Spleen (tissue), 11 donors: ENCODE data around the gene YEATS2. TPM values are rescaled to one million over a fixed set of nuclear protein-coding genes. Genes with fewer than 3 reads are reported as not detected.
"Not testable (repeated sequence)": the region's sequence is repeated elsewhere in the genome, so short reads cannot be mapped to it uniquely, and the experiment has no call there.

Source experiments
- DNase-seq: peaks from one replicate; pipeline ENCODE4 v3.0.0-alpha.2; 2020
- H3K27ac ChIP-seq, 8 donors: fragments of 200-600 bp; sonication (generic) in 7 of 8; 1 replicate in 4 of 8; 2 replicates in 4 of 8; pipeline versions ENCODE4 v1.5.0 to v1.8.0; 2016 to 2021; ENCODE audit warnings: inconsistent platforms in 4 of 8, mild to moderate bottlenecking in 4 of 8, moderate library complexity in 1 of 8
- H3K27me3 ChIP-seq, 7 donors: fragments of 200-600 bp; sonication (generic) in 6 of 7; replicated peaks in 1 of 7; 1 replicate in 4 of 7; 2 replicates in 3 of 7; pipeline versions ENCODE4 v1.5.0 to v1.8.0; 2016 to 2021; ENCODE audit warnings: inconsistent platforms in 3 of 7, mild to moderate bottlenecking in 1 of 7
- H3K36me3 ChIP-seq, 6 donors: fragments of 200-600 bp; sonication (generic) in 5 of 6; 1 replicate in 4 of 6; 2 replicates in 2 of 6; pipeline versions ENCODE4 v1.5.0 to v1.8.0; 2016 to 2021; ENCODE audit warnings: inconsistent platforms in 2 of 6
- H3K4me1 ChIP-seq, 6 donors: fragments of 200-600 bp; sonication (generic) in 5 of 6; 1 replicate in 3 of 6; 2 replicates in 3 of 6; pipeline versions ENCODE4 v1.5.0 to v1.8.0; 2016 to 2021; ENCODE audit warnings: inconsistent platforms in 3 of 6
- H3K4me3 ChIP-seq, 8 donors: fragments of 200-600 bp; sonication (generic) in 7 of 8; 1 replicate in 4 of 8; 2 replicates in 4 of 8; pipeline versions ENCODE4 v1.5.0 to v1.8.0; 2016 to 2021; ENCODE audit warnings: inconsistent platforms in 4 of 8, mild to moderate bottlenecking in 4 of 8, moderate library complexity in 2 of 8
- H3K9me3 ChIP-seq, 8 donors: fragments of 200-600 bp; sonication (generic) in 7 of 8; 1 replicate in 4 of 8; 2 replicates in 4 of 8; pipeline versions ENCODE4 v1.5.0 to v1.8.0; 2016 to 2021; ENCODE audit warnings: inconsistent platforms in 4 of 8
- CTCF ChIP-seq, 11 experiments: fragments of 200-600 bp in 7 of 11; fragments of 450-650 bp in 4 of 11; sonication (generic) in 4 of 11; IDR thresholded peaks in 8 of 11; conservative IDR thresholded peaks in 3 of 11; 1 replicate in 7 of 11; 2 replicates in 4 of 11; pipeline versions ENCODE4 v1.4.0 to v1.8.0; 2016 to 2021; ENCODE audit warnings: antibody characterized with exemption in 11 of 11, inconsistent platforms in 4 of 11, mild to moderate bottlenecking in 1 of 11
- POLR2A ChIP-seq, 3 donors: fragments of 450-650 bp; IDR thresholded peaks; one replicate each; pipeline ENCODE4 v1.5.1; 2017; ENCODE audit warnings: antibody characterized with exemption in 3 of 3, mild to moderate bottlenecking in 1 of 3
- POLR2AphosphoS5 ChIP-seq, 3 donors: sonication (generic); formaldehyde crosslinking; IDR thresholded peaks; one replicate each; pipeline ENCODE4 v1.5.1; 2017; ENCODE audit warnings: antibody characterized with exemption in 3 of 3
- WGBS, 5 donors: extraction: QIAGEN DNeasy Blood & Tissue Kit in 3 of 5; methylation state at CpG; one replicate each; pipeline versions ENCODE4 v1.1.5 to v1.1.7; 2013 to 2018; 5-methylcytosine and 5-hydroxymethylcytosine counted together
- intact Hi-C: fragments of 100-400 bp; cut with DNase I; formaldehyde crosslinking; loops from one replicate; pipeline ENCODE4 v1.15.0; 2023; ENCODE audit warnings: low total_unique reads
- polyA plus RNA-seq, 3 donors: library from polyadenylated mRNA; stranded (reverse); fragments of 200-250 nt; gene quantifications; one replicate each; pipeline ENCODE4 v1.2.1, GENCODE V29; 2013
- total RNA-seq, 7 donors: library from RNA; depleted of rRNA in 3 of 7; stranded (reverse); fragments of >200 nt in 3 of 7; fragmentation: NEBNext Ultra II Directional in 4 of 7; extraction: Animal tissue kit (Norgen Biotek cat#: 25700) in 4 of 7; gene quantifications; one replicate each; pipeline versions ENCODE4 v1.1.0 to v1.2.1, GENCODE V29; 2016 to 2021
- donor health status: healthy with polysubstance abuse.
- donor health status: DM: no; HTN: no; CAD: no; lungs with moderate emphysema.
- donor health status: DM: no; HTN: no; CAD: no.
- donor health status: Bipolar disorder and iron deficiency.
- donor health status: healthy.
- donor health status: DM: no; HTN: no; CAD: no.
- donor health status: DM: yes; HTN: yes; CAD: no.

Gene YEATS2
- total and polyA plus RNA-seq, 10 donors: 4.6 to 33.5 (median 24.9) TPM

DNA sequence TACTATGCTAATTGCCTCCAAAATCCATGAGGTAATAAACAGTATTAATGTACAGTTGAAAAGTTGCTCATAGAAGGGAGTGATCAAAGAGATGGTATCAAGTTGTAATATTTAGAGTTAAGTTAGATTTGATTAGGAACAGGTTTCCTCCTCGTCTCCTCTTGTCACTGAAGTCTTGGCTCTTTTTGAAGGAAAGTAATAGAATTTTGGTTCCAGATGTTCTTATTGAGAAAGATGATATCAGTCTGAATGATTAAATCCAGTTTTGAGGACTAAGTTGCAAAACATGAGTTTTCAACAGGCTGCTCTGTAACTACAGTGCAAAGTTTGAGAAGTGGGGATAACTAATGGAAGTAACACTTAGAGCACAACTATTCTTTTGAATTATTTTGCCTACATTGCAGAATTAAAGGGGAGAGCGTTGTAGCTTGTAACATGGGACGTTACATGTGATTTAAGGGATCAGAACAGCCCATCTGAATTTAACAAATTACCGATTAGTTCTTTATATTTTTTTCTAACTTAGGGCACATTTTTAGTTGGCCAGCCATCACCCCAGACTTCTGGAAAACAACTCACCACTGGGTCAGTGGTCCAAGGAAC, 79.5 kb downstream of the YEATS2 start:
- no peak for TF ChIP-seq POLR2AphosphoS5 (IDR thresholded peaks at IDR 0.05)
- no peak for TF ChIP-seq CTCF (IDR thresholded peaks at IDR 0.05 in 8 of 11, conservative IDR thresholded peaks at IDR 0.05 in 3 of 11)
- no peak for TF ChIP-seq POLR2A (IDR thresholded peaks at IDR 0.05)
- Histone ChIP-seq H3K4me3 (no peak overlapping the region), H3K27me3 (no peaks in the 10 kb centered on the region), H3K27ac (peak overlapping the region in 2 of 8 donors; percentile 33 to 67), H3K4me1 (peaks cover 0 to 22% (median 3%) of the 10 kb centered on the region in 6 donors), H3K9me3 (no peaks in the 10 kb centered on the region), H3K36me3 (peaks cover 5 to 100% (median 85%) of the 10 kb centered on the region in 6 donors)
- intact Hi-C loops: no loop called here
- 93 to 99% (median 95%) methylated on average over 4 of the region's 4 CpGs for whole genome bisulfite sequencing, 5 donors
- DNase-seq: no peak

DNA sequence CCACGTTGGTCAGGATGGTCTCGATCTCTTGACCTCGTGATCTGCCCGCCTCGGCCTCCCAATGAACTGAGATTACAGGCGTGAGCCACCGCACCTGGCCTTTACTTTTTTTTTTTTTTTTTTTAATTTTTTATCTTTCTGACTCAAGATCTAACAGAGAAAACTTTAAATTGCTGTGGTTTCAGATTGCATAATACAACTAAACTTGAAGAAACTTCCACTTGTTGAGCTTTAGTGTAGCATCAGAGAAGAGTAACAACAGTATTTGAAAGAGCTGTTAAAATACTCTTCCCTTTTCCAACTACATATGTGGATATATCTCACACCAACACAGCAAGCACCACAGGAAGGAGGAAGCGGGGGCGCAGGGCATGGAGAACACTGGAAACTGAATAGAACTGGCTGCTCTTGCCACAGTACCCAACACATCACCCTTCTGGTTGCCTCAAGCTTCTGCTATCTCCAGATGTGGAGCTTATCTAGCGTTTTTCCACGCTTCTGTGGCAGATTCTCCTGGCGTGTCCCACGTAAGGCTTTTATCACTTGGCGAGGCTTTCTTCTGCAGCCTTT, 82.4 kb downstream of the YEATS2 start:
- WGBS, 5 donors: 55 to 90% (median 78%) methylated on average over 14 of the region's 14 CpGs
- no peak for DNase-seq
- Histone ChIP-seq H3K27ac (peak overlapping the region in 4 of 8 donors; percentile 20 to 67 (median 38)), H3K27me3 (no peaks in the 10 kb centered on the region), H3K36me3 (peaks cover 5 to 99% (median 74%) of the 10 kb centered on the region in 6 donors), H3K4me3 (no peak overlapping the region), H3K4me1 (peaks cover 0 to 49% (median 8%) of the 10 kb centered on the region in 6 donors), H3K9me3 (no peaks in the 10 kb centered on the region)
- TF ChIP-seq POLR2A (IDR thresholded peaks at IDR 0.05) (no peak), CTCF (IDR thresholded peaks at IDR 0.05 in 8 of 11, conservative IDR thresholded peaks at IDR 0.05 in 3 of 11) (no peak), POLR2AphosphoS5 (IDR thresholded peaks at IDR 0.05) (no peak)
- intact Hi-C loops: no loop called here

- WGBS, 5 donors: 94 to 96% (median 95%) methylated on average over 6 of the region's 6 CpGs
- no peak overlapping the region for H3K27ac ChIP-seq
- H3K9me3 ChIP-seq: no peaks in the 10 kb centered on the region
- peaks cover 0 to 42% (median 6%) of the 10 kb centered on the region in 6 donors for H3K4me1 ChIP-seq
- H3K27me3 ChIP-seq: no peaks in the 10 kb centered on the region
- H3K4me3 ChIP-seq: no peak overlapping the region
- TF ChIP-seq CTCF (IDR thresholded peaks at IDR 0.05 in 8 of 11, conservative IDR thresholded peaks at IDR 0.05 in 3 of 11): no peak
- no peak for TF ChIP-seq POLR2A (IDR thresholded peaks at IDR 0.05)
- TF ChIP-seq POLR2AphosphoS5 (IDR thresholded peaks at IDR 0.05): no peak
- intact Hi-C loops: no loop called here
- peaks cover 5 to 99% (median 70%) of the 10 kb centered on the region in 6 donors for H3K36me3 ChIP-seq
- no peak for DNase-seq
These were observed 83.6 kb downstream of the YEATS2 start for GRCh38 chr3:183781246-183781645.

DNA sequence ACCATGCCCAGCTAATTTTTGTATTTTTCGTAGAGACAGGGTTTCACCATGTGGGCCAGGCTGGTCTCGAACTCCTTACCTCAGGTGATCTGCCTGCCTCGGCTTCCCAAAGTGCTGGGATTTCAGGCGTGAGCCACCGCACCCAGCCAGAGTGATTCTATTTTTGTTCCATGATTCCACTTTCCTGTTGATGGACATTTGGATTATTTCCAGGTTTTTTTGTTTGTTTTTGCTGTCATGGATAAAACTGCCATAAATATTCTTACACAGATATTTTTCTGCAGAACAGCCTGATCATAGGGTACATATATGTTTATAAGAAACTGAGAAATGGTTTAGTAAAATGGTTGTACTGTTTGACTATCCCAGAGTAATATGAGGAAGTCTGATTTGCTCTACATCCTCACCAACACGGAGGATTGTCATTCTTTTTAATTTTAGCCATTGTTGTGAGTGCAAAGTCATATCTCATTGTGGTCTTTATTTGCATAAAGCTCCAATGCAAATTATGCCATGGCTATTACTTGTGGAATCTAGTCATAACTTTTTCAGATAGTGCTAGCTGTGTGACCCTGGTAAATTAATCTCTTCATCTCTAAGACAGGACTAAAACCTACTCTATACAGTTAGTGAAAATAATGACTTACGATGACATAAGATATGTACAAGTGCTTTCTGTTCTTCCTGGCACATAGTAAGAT, 85.1 kb downstream of the YEATS2 start:
- WGBS, 5 donors: 78 to 89% (median 83%) methylated on average over 7 of the region's 7 CpGs
- Histone ChIP-seq H3K4me3 (no peak overlapping the region), H3K9me3 (no peaks in the 10 kb centered on the region), H3K4me1 (peaks cover 0 to 36% (median 5%) of the 10 kb centered on the region in 6 donors), H3K27me3 (no peaks in the 10 kb centered on the region), H3K36me3 (peaks cover 2 to 99% (median 70%) of the 10 kb centered on the region in 6 donors), H3K27ac (peak overlapping the region in 2 of 8 donors; percentile 73 to 85)
- TF ChIP-seq POLR2AphosphoS5 (IDR thresholded peaks at IDR 0.05) (no peak), CTCF (IDR thresholded peaks at IDR 0.05 in 8 of 11, conservative IDR thresholded peaks at IDR 0.05 in 3 of 11) (no peak), POLR2A (IDR thresholded peaks at IDR 0.05) (no peak)
- no peak for DNase-seq
- intact Hi-C loops: no loop called here

DNA sequence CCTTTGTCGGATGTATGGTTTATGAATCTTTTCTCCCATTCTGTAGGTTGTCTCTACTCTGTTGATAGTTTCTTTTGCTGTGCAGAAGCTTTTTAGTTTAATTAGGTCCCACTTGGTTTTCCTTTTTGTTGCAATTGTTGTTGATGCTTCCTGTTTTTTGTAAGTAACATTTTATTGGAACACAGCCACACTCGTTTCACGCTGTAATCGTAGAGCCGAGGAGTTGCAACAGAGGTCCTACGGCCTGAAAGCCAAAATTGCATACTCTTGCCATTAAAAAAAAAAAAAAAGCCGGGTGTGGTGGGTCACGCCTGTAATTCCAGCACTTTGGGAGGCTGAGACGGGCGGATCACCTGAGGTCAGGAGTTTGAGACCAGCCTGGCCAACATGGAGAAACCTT, 86.9 kb downstream of the YEATS2 start:
- WGBS, 5 donors: 54 to 83% (median 65%) methylated on average over 10 of the region's 10 CpGs
- H3K27ac ChIP-seq: peak overlapping the region in 6 of 8 donors; percentile 23 to 85 (median 50)
- H3K27me3 ChIP-seq, intact Hi-C loops, DNase-seq, H3K4me3 ChIP-seq, H3K9me3 ChIP-seq: not testable (repeated sequence)
- H3K4me1 ChIP-seq: peaks cover 0 to 36% (median 5%) of the 10 kb centered on the region in 6 donors
- H3K36me3 ChIP-seq: peaks cover 0 to 97% (median 57%) of the 10 kb centered on the region in 6 donors
